Activated T-helper 9 cell treated with anti-CD3 and anti-CD28 coated beads, Interleukin-2, amount 50 U/mL, for 16 hours (primary cell): ENCODE measurements around the gene PTTG1IP2.

Source experiments
- DNase-seq: peaks from one replicate; pipeline ENCODE4 v3.0.0-alpha.2; 2020; ENCODE audit warnings: low read depth

The PTTG1IP2 gene

GRCh38 chr7:90483251-90483650 lies 13.8 kb downstream of the PTTG1IP2 start:
- no peak for DNase-seq

- DNase-seq: no peak
These were observed 15.3 kb downstream of the PTTG1IP2 start for GRCh38 chr7:90484706-90485105.

- DNase-seq: no peak
These were observed 16.4 kb downstream of the PTTG1IP2 start for GRCh38 chr7:90485734-90486316.

GRCh38 chr7:90487808-90488207 lies 18.4 kb downstream of the PTTG1IP2 start:
- no peak for DNase-seq

- DNase-seq: no peak
These were observed 18.8 kb downstream of the PTTG1IP2 start for GRCh38 chr7:90488220-90488619.

GRCh38 chr7:90492250-90492649 lies 22.8 kb downstream of the PTTG1IP2 start:
- no peak for DNase-seq

- DNase-seq: no peak
These were observed 25.8 kb downstream of the PTTG1IP2 start for GRCh38 chr7:90495241-90495640.

- DNase-seq: no peak
These were observed 33.1 kb downstream of the PTTG1IP2 start for GRCh38 chr7:90502539-90502938.

GRCh38 chr7:90503367-90503766 lies 33.9 kb downstream of the PTTG1IP2 start:
- no peak for DNase-seq

GRCh38 chr7:90507692-90508091 lies 38.3 kb downstream of the PTTG1IP2 start:
- DNase-seq: no peak

GRCh38 chr7:90511776-90512175 lies 42.3 kb downstream of the PTTG1IP2 start:
- DNase-seq: no peak

- no peak for DNase-seq
These were observed 43.4 kb downstream of the PTTG1IP2 start for GRCh38 chr7:90512821-90513254.

- DNase-seq: no peak
These were observed 46.8 kb downstream of the PTTG1IP2 start for GRCh38 chr7:90516257-90516656.

- no peak for DNase-seq
These were observed 49.2 kb downstream of the PTTG1IP2 start for GRCh38 chr7:90518630-90519029.

GRCh38 chr7:90520484-90520883 lies 51.0 kb downstream of the PTTG1IP2 start:
- no peak for DNase-seq

- no peak for DNase-seq
These were observed 60.8 kb downstream of the PTTG1IP2 start for GRCh38 chr7:90530263-90530662.

- no peak for DNase-seq
These were observed 62.9 kb downstream of the PTTG1IP2 start for GRCh38 chr7:90532231-90532929.

GRCh38 chr7:90536449-90536848 lies 67.0 kb downstream of the PTTG1IP2 start:
- no peak for DNase-seq

GRCh38 chr7:90538405-90538804 lies 69.0 kb downstream of the PTTG1IP2 start:
- DNase-seq: no peak

- DNase-seq: no peak
These were observed 71.0 kb downstream of the PTTG1IP2 start for GRCh38 chr7:90540406-90540805.

- no peak for DNase-seq
These were observed 81.6 kb downstream of the PTTG1IP2 start for GRCh38 chr7:90551036-90551435.

- DNase-seq: no peak
These were observed 83.1 kb downstream of the PTTG1IP2 start for GRCh38 chr7:90552521-90552920.

- no peak for DNase-seq
These were observed 91.3 kb downstream of the PTTG1IP2 start for GRCh38 chr7:90560730-90561129.
